CD4-positive, alpha-beta memory T cell (primary cell): ENCODE data around the gene POLR2L. TPM values are rescaled to one million over a fixed set of nuclear protein-coding genes. Genes with fewer than 3 reads are reported as not detected.

Experiments
- CTCF ChIA-PET: fragments of 350-600 bp; sonication (Branson Sonifier 250); formaldehyde crosslinking; loops from one replicate; lab custom pipeline; 2021; ENCODE audit warnings: inconsistent platforms; ENCODE audit not compliant: partially characterized antibody; lab: Charles Lee
- POLR2A ChIA-PET: fragments of 350-600 bp; sonication (Branson Sonifier 250); formaldehyde crosslinking; loops from one replicate; lab custom pipeline; 2021; ENCODE audit not compliant: partially characterized antibody; lab: Charles Lee
- DNase-seq, 5 donors: peaks; one replicate each; pipeline versions ENCODE4 v3.0.0 to v3.0.0-alpha.2; 2020 to 2022; ENCODE audit warnings: mixed read lengths in 1 of 5
- H3K27ac ChIP-seq: one replicate; pipeline ENCODE4 v1.7.0; 2013; ENCODE audit warnings: low read depth, low read length
- H3K27me3 ChIP-seq: 2 replicates; pipeline ENCODE4 v1.7.0; 2013; ENCODE audit warnings: mild to moderate bottlenecking, low read length, moderate library complexity; ENCODE audit not compliant: insufficient read depth
- H3K36me3 ChIP-seq: 2 replicates; pipeline ENCODE4 v1.7.0; 2013; ENCODE audit warnings: mild to moderate bottlenecking, low read length, moderate library complexity; ENCODE audit not compliant: insufficient read depth
- H3K4me1 ChIP-seq: 2 replicates; pipeline ENCODE4 v1.7.0; 2013; ENCODE audit warnings: mild to moderate bottlenecking, low read length, moderate library complexity; ENCODE audit not compliant: insufficient read depth
- H3K4me3 ChIP-seq, 2 donors: one replicate each; pipeline ENCODE4 v1.7.0; 2013; ENCODE audit warnings: low read length in 2 of 2, mild to moderate bottlenecking in 1 of 2
- H3K9me3 ChIP-seq, 2 donors: one replicate each; pipeline ENCODE4 v1.7.0; 2013; ENCODE audit warnings: low read length in 2 of 2, control low read depth in 1 of 2; ENCODE audit not compliant: control insufficient read depth in 1 of 2
- H3K27ac Mint-ChIP-seq, 7 donors: one replicate each; pipeline ENCODE4 v1.8.0; 2020 to 2021; ENCODE audit warnings: mixed read lengths in 7 of 7, mild to moderate bottlenecking in 6 of 7, inconsistent platforms in 3 of 7, moderate library complexity in 3 of 7
- H3K27me3 Mint-ChIP-seq, 2 donors: one replicate each; pipeline ENCODE4 v1.8.0; 2020 to 2021; ENCODE audit warnings: mixed read lengths in 2 of 2
- H3K36me3 Mint-ChIP-seq, 2 donors: one replicate each; pipeline ENCODE4 v1.8.0; 2020 to 2021; ENCODE audit warnings: mixed read lengths in 2 of 2, inconsistent platforms in 1 of 2, mild to moderate bottlenecking in 1 of 2
- H3K4me1 Mint-ChIP-seq, 4 donors: one replicate each; pipeline ENCODE4 v1.8.0; 2020 to 2021; ENCODE audit warnings: mixed read lengths in 4 of 4, mild to moderate bottlenecking in 1 of 4
- H3K4me3 Mint-ChIP-seq, 8 donors: one replicate each; pipeline ENCODE4 v1.8.0; 2020 to 2021; ENCODE audit warnings: mixed read lengths in 8 of 8, mild to moderate bottlenecking in 7 of 8, moderate library complexity in 6 of 8, inconsistent platforms in 3 of 8
- H3K9me3 Mint-ChIP-seq, 8 donors: one replicate each; pipeline ENCODE4 v1.8.0; 2020 to 2021; ENCODE audit warnings: mixed read lengths in 8 of 8, mild to moderate bottlenecking in 5 of 8, inconsistent platforms in 3 of 8, moderate library complexity in 1 of 8
- intact Hi-C: fragments of 100-400 bp; cut with micrococcal nuclease; formaldehyde crosslinking; loops from one replicate; pipeline ENCODE4 v1.15.1; 2023
- polyA plus RNA-seq, 2 donors: library from polyadenylated mRNA; unstranded; fragments of 300-500 nt; fragmentation: Illumina TruSeq; gene quantifications; one replicate each; pipeline ENCODE4 v1.2.3, GENCODE V29; 2021
- total RNA-seq, 2 experiments: library from RNA; stranded (reverse); gene quantifications; one replicate each; pipeline ENCODE4 v1.2.3, GENCODE V29; 2021

The POLR2L gene
- total and polyA plus RNA-seq, 4 experiments from 2014 or later: 55.8 to 108 (median 69.9) TPM

- Mint-ChIP-seq H3K27me3 (no peaks in the 10 kb centered on the region), H3K4me3 (no peak overlapping the region), H3K27ac (no peak overlapping the region), H3K9me3 (no peaks in the 10 kb centered on the region), H3K36me3 (no peaks in the 10 kb centered on the region), H3K4me1 (peaks cover 0 to 5% (median 1%) of the 10 kb centered on the region in 4 donors)
- Histone ChIP-seq H3K36me3 (no peaks in the 10 kb centered on the region), H3K27ac (no peak overlapping the region), H3K9me3 (no peaks in the 10 kb centered on the region), H3K4me1 (no peaks in the 10 kb centered on the region), H3K4me3 (no peak overlapping the region), H3K27me3 (no peaks in the 10 kb centered on the region)
- CTCF ChIA-PET: no interaction called here
- no peak for DNase-seq
- intact Hi-C loops: no loop called here
- POLR2A ChIA-PET: no interaction called here
These were observed 17.2 kb upstream of the POLR2L start for GRCh38 chr11:859394-860131.

GRCh38 chr11:858762-859339, 16.5 kb upstream of the POLR2L start:
- Histone ChIP-seq H3K4me3 (no peak overlapping the region), H3K4me1 (no peaks in the 10 kb centered on the region), H3K27ac (no peak overlapping the region), H3K27me3 (no peaks in the 10 kb centered on the region), H3K36me3 (no peaks in the 10 kb centered on the region), H3K9me3 (no peaks in the 10 kb centered on the region)
- POLR2A ChIA-PET: no interaction called here
- H3K4me1 Mint-ChIP-seq: peaks cover 0 to 5% (median 1%) of the 10 kb centered on the region in 4 donors
- no peak for DNase-seq
- intact Hi-C loops: no loop called here
- no peaks in the 10 kb centered on the region for H3K9me3 Mint-ChIP-seq
- no peaks in the 10 kb centered on the region for H3K27me3 Mint-ChIP-seq
- CTCF ChIA-PET: no interaction called here
- no peak overlapping the region for H3K4me3 Mint-ChIP-seq
- H3K36me3 Mint-ChIP-seq: no peaks in the 10 kb centered on the region
- H3K27ac Mint-ChIP-seq: no peak overlapping the region

- no peak for DNase-seq
- ChIA-PET CTCF (no interaction called here), POLR2A (no interaction called here)
- no peak overlapping the region for H3K4me3 ChIP-seq
- Mint-ChIP-seq H3K27ac (no peak overlapping the region), H3K4me3 (peak overlapping the region in 1 of 8 donors; percentile 64), H3K27me3 (no peaks in the 10 kb centered on the region), H3K4me1 (peaks cover 0 to 5% (median 1%) of the 10 kb centered on the region in 4 donors), H3K9me3 (no peaks in the 10 kb centered on the region), H3K36me3 (no peaks in the 10 kb centered on the region)
- H3K4me1 ChIP-seq: no peaks in the 10 kb centered on the region
- intact Hi-C loops: no loop called here
- H3K9me3 ChIP-seq: no peaks in the 10 kb centered on the region
- H3K36me3 ChIP-seq: no peaks in the 10 kb centered on the region
- no peak overlapping the region for H3K27ac ChIP-seq
- H3K27me3 ChIP-seq: no peaks in the 10 kb centered on the region
These were observed 15.9 kb upstream of the POLR2L start for GRCh38 chr11:858053-858761.

- H3K36me3 Mint-ChIP-seq: no peaks in the 10 kb centered on the region
- no peak overlapping the region for H3K4me3 Mint-ChIP-seq
- POLR2A ChIA-PET: no interaction called here
- Histone ChIP-seq H3K27me3 (no peaks in the 10 kb centered on the region), H3K27ac (no peak overlapping the region), H3K4me3 (no peak overlapping the region), H3K9me3 (no peaks in the 10 kb centered on the region), H3K36me3 (no peaks in the 10 kb centered on the region), H3K4me1 (no peaks in the 10 kb centered on the region)
- DNase-seq: no peak
- no peak overlapping the region for H3K27ac Mint-ChIP-seq
- no peaks in the 10 kb centered on the region for H3K9me3 Mint-ChIP-seq
- CTCF ChIA-PET: interaction anchor here (1.1 kb wide), 1 partner anchor 59 kb away, joined by 3 read pairs; no protein-coding TSS in a partner anchor
- peaks cover 0 to 5% (median 1%) of the 10 kb centered on the region in 4 donors for H3K4me1 Mint-ChIP-seq
- H3K27me3 Mint-ChIP-seq: peaks cover 0 to 2% of the 10 kb centered on the region in 2 donors
- intact Hi-C loops: no loop called here
These were observed 14.1 kb upstream of the POLR2L start for GRCh38 chr11:856397-856796.

GRCh38 chr11:855796-856195, 13.5 kb upstream of the POLR2L start:
- intact Hi-C loops: no loop called here
- no peaks in the 10 kb centered on the region for H3K4me1 ChIP-seq
- H3K27ac ChIP-seq: no peak overlapping the region
- Mint-ChIP-seq H3K4me1 (peaks cover 0 to 5% (median 1%) of the 10 kb centered on the region in 4 donors), H3K9me3 (no peaks in the 10 kb centered on the region), H3K27ac (no peak overlapping the region), H3K36me3 (no peaks in the 10 kb centered on the region), H3K4me3 (no peak overlapping the region), H3K27me3 (peaks cover 0 to 2% of the 10 kb centered on the region in 2 donors)
- no peaks in the 10 kb centered on the region for H3K36me3 ChIP-seq
- H3K27me3 ChIP-seq: no peaks in the 10 kb centered on the region
- no peak for DNase-seq
- ChIA-PET POLR2A (no interaction called here), CTCF (interaction anchor here (1.1 kb wide), 1 partner anchor 60 kb away, joined by 3 read pairs; no protein-coding TSS in a partner anchor)
- H3K9me3 ChIP-seq: no peaks in the 10 kb centered on the region
- H3K4me3 ChIP-seq: no peak overlapping the region

GRCh38 chr11:855330-855674, 13.0 kb upstream of the POLR2L start:
- H3K9me3 Mint-ChIP-seq: no peaks in the 10 kb centered on the region
- H3K4me3 Mint-ChIP-seq: no peak overlapping the region
- CTCF ChIA-PET: no interaction called here

GRCh38 chr11:854601-855329, 12.4 kb upstream of the POLR2L start:
- H3K36me3 Mint-ChIP-seq: no peaks in the 10 kb centered on the region
- no peaks in the 10 kb centered on the region for H3K27me3 ChIP-seq
- ChIA-PET POLR2A (no interaction called here), CTCF (no interaction called here)
- no peak overlapping the region for H3K27ac ChIP-seq
- H3K4me3 ChIP-seq: no peak overlapping the region
- intact Hi-C loops: no loop called here
- no peaks in the 10 kb centered on the region for H3K36me3 ChIP-seq
- no peak for DNase-seq
- H3K4me1 ChIP-seq: no peaks in the 10 kb centered on the region
- H3K27me3 Mint-ChIP-seq: peaks cover 0 to 2% of the 10 kb centered on the region in 2 donors
- no peak overlapping the region for H3K27ac Mint-ChIP-seq
- peaks cover 0 to 5% (median 1%) of the 10 kb centered on the region in 4 donors for H3K4me1 Mint-ChIP-seq
- H3K4me3 Mint-ChIP-seq: no peak overlapping the region
- H3K9me3 Mint-ChIP-seq: no peaks in the 10 kb centered on the region
- H3K9me3 ChIP-seq: no peaks in the 10 kb centered on the region

More at GRCh38 chr11:855330-855674, 13.0 kb upstream of the POLR2L start:
- intact Hi-C loops: no loop called here
- Mint-ChIP-seq H3K4me1 (peaks cover 0 to 5% (median 1%) of the 10 kb centered on the region in 4 donors), H3K27me3 (peaks cover 0 to 2% of the 10 kb centered on the region in 2 donors), H3K27ac (no peak overlapping the region), H3K36me3 (no peaks in the 10 kb centered on the region)
- Histone ChIP-seq H3K4me1 (no peaks in the 10 kb centered on the region), H3K9me3 (no peaks in the 10 kb centered on the region), H3K4me3 (no peak overlapping the region), H3K27ac (no peak overlapping the region), H3K27me3 (no peaks in the 10 kb centered on the region), H3K36me3 (no peaks in the 10 kb centered on the region)
- POLR2A ChIA-PET: no interaction called here
- no peak for DNase-seq
